ENCODE results near the gene ASPG. TPM values are rescaled to one million over a fixed set of nuclear protein-coding genes. Genes with fewer than 3 reads are reported as not detected.

Gene ASPG
- total and polyA plus RNA-seq, 8 donors, result 0.16 to 0.68 (median 0.23) TPM; not detected in 2

- FAIRE-seq, result no peak
- no peaks in the 10 kb centered on the region for H3K36me3 ChIP-seq
- ATAC-seq, result no peak
- H3K4me1 ChIP-seq, result peaks cover 4 to 9% (median 5%) of the 10 kb centered on the region in 3 donors
- no peaks in the 10 kb centered on the region for H3K9me3 ChIP-seq
- no peak for TF ChIP-seq CTCF (IDR thresholded peaks at IDR 0.05)
- peak overlapping the region in 2 of 4 donors; percentile 22 to 33 for H3K4me3 ChIP-seq
- peaks cover 0 to 14% (median 3%) of the 10 kb centered on the region in 4 donors for H3K27me3 ChIP-seq
- H3K27ac ChIP-seq, result no peak overlapping the region
- intact Hi-C loops (cut with DNase I), result loop anchor here in 2 of 3 donors (2.0 to 5.0 kb wide), 3 partner anchors 426 to 501 kb away; no protein-coding TSS in a partner anchor
- 1 to 2% methylated on average over 26 to 78 of the region's 78 CpGs for WGBS, 2 donors
- peak; percentile 1 to 74 (median 26) for DNase-seq
Measured at GRCh38 chr14:104135904-104136471, 50.5 kb downstream of the ASPG start.

DNA sequence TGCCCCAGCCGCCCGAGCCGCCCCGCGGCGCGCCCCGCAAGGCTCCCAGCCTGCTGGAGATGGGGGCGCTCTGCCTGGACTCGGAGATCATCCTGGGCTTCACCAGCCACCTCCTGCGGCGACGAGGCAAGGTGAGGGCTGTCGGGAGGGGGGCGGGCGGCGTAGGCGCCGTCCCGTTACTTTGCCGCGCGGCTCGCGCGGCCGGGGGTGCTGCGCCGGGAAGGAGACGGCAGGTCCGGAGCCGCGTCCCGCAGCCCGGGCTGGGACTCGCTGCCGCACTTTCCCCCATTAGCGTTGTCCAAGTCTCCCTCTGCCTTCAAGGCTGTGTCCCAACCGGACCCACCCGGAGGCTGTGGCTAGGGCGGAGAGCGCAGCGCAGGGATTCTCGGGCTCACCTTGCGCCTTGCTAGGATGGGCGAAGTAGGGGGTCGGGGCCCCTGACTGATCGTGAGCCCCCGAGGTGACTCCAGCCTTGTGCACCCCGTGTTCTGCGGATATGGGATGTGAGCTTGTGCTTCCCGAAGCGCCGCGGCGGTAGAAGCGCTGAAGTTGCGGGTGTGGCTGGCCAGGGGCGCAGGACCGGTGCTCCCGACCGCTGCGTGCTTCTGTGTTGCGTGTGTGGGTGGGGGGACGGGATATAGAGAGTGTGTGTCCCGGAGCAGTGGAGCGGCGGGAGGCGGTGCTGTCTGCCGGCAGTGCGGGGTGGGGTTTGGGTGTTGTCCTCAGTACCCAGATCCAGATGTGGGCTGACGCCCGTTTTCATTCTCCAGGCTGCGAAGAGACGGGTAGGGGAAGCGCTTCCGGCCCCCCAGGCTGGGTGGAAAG, 51.2 kb downstream of the ASPG start:
- peaks cover 0 to 14% (median 3%) of the 10 kb centered on the region in 4 donors for H3K27me3 ChIP-seq
- intact Hi-C loops (cut with DNase I), result loop anchor here in 1 of 3 donors (5.0 kb wide), 2 partner anchors 426 to 501 kb away; no protein-coding TSS in a partner anchor
- TF ChIP-seq CTCF (IDR thresholded peaks at IDR 0.05), result no peak
- DNase-seq, result peak; percentile 2 to 76 (median 20)
- peaks cover 4 to 9% (median 5%) of the 10 kb centered on the region in 3 donors for H3K4me1 ChIP-seq
- no peaks in the 10 kb centered on the region for H3K36me3 ChIP-seq
- ATAC-seq, result no peak
- FAIRE-seq, result no peak
- no peaks in the 10 kb centered on the region for H3K9me3 ChIP-seq
- 3% methylated on average over 77 of the region's 77 CpGs for WGBS, 2 donors
- peak overlapping the region in 2 of 4 donors; percentile 22 to 33 for H3K4me3 ChIP-seq
- H3K27ac ChIP-seq, result no peak overlapping the region

- no peak for FAIRE-seq
Measured at GRCh38 chr14:104137297-104138097, 52.0 kb downstream of the ASPG start.

More at GRCh38 chr14:104137297-104138097, 52.0 kb downstream of the ASPG start:
- peaks cover 0 to 14% (median 3%) of the 10 kb centered on the region in 4 donors for H3K27me3 ChIP-seq
- peak; percentile 87 to 93 (median 91) for ATAC-seq
- H3K4me1 ChIP-seq, result peaks cover 4 to 9% (median 5%) of the 10 kb centered on the region in 3 donors
- H3K4me3 ChIP-seq, result peak overlapping the region; percentile 33 to 51 (median 48)
- intact Hi-C loops (cut with DNase I), result loop anchor here in 1 of 3 donors (5.0 kb wide), 2 partner anchors 425 to 500 kb away; no protein-coding TSS in a partner anchor
- H3K36me3 ChIP-seq, result no peaks in the 10 kb centered on the region
- peak; percentile 44 to 93 (median 79) for DNase-seq
- TF ChIP-seq CTCF (IDR thresholded peaks at IDR 0.05), result peak; percentile 91 to 94 (median 93)
- H3K27ac ChIP-seq, result no peak overlapping the region
- WGBS, 2 donors, result 1 to 3% methylated on average over 61 to 88 of the region's 88 CpGs
- H3K9me3 ChIP-seq, result no peaks in the 10 kb centered on the region
